Activated CD8-positive, alpha-beta memory T cell treated with anti-CD3 and anti-CD28 coated beads, Interleukin-2, amount 50 U/mL, for 24 hours (primary cell): ENCODE results near the gene ELMO1.

Experiments used
- DNase-seq: peaks from one replicate; pipeline ENCODE4 v3.0.0-alpha.2; 2020; ENCODE audit errors: extremely low read depth

Gene ELMO1

DNA sequence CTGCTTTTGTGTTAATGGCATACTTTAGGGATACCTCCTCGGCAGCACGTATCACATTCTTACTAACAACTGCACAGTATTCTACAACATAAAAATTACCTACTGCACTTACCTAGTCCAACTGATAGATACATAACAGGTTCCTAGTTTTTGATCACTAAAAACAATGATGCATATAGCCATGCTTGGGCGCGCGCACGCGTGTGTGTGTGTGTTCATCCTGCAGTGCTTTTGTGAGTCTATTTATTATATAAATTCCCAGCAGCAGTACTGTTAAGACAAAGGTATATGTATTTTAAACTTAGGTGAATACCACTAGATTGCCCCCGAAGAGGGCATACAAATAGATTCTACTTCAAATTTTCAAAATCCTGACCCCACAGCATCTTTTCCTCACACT is 181.4 kb downstream of the ELMO1 start:
- DNase-seq = no peak

DNA sequence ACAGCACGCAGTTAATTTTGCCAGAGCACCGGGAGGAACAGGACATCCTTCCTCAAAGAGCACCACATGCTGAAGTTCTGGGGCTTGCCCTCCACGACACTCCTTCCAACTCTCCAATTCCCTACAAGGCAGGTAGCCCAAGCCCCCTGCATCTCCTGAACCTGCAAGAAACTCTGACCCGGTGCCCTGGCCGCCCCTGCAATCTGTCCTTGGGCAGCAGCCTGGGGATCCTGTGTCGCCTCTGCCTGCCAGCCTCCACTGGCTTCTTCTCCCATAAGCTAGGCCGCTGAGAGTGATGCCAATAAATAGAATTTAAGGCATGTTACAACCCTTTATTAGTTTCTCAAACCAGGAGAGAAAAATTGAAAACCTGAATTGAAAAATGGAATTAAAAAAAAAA is 182.8 kb downstream of the ELMO1 start:
- no peak for DNase-seq

- no peak for DNase-seq
Measured at GRCh38 chr7:37265006-37265405, 183.7 kb downstream of the ELMO1 start.

DNA sequence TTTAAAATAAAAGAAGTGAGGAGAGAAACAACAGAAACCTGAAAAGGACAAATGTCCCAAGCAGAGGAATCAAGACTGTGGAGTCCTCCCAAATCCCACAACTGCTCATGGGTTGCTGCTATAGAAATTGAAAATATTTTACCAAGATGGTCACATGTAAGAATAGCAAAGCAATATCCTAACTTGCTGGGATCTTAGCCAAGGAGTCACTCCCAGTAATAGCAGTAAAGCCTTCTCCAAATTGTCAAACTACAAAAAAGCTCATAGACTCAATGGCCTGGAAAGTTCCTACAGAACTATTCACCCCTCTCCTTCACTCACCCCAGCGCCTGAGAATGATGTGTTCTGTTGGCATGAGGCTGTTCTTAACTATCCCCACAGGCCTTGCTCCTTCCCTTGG is 186.5 kb downstream of the ELMO1 start:
- no peak for DNase-seq

DNA sequence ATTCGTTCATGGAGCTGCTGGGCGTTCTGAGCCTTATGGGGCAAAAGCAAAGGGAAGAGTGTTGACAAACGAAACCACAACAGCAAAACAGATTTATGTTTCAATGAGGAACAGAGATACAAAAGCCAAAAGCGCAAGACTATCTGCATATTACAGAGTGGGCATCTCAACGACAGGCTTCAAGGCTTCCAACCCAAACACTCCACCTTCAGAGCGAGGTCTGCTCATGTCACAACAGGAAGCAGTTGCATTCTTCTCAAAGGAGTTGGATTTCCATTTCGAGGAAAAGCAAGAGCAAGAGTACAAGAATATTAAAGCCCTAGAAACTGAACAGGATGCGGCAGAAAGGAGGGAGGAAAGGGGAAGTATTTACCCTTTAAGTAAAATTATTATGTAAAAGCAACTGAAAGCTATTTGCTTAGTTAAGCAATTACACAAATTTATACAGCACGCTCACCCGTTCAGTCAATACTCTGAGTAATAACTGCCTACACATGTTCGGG is 189.3 kb downstream of the ELMO1 start:
- DNase-seq = no peak

DNA sequence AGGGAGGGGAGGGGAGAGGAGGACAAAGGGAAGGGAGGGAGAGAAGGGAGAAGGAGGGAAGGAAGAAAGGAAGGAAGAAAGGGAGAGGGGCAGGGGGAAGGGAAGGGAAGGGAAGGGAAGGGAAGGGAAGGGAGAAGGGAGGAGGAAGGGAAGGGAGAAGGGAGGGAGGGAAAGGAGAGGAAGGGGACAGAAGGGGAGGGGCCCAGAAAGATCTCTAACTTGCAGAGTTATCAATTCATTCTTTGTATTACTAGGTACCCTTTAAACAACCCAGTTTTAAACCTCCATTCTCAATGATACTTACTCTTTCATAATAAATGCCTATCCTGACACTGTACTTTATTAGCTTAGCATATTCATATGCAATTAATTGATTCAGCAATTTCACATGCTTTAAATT is 192.0 kb downstream of the ELMO1 start:
- no peak for DNase-seq

DNA sequence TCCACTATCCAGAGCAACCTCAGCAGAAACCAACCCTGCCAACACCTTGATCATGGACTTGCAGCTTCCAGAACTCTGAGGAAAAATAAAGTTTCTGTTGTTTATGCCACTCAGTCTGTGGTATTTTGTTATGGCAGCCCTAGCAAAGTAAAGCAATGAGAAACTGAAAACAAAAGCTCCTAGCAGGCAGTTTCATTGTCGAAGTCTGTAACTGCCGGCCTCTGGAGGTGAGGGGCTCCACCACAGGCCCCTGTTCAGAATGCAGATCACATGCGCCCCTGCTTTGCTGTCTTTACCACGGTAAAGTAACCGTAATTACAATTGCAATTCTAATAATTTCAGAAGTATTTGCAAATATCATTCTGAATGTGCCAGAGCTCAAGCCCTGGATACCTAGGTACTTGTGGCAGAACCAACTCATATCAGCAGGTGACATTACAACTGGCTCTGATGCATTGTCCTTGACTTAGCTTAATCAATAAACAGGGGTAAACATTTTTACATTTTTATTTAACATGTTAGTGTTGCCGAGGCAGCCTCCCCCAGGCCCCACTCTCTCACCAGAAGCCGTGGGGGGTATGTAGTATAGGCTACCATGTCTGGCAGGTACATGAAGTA is 193.2 kb downstream of the ELMO1 start:
- DNase-seq = no peak

DNA sequence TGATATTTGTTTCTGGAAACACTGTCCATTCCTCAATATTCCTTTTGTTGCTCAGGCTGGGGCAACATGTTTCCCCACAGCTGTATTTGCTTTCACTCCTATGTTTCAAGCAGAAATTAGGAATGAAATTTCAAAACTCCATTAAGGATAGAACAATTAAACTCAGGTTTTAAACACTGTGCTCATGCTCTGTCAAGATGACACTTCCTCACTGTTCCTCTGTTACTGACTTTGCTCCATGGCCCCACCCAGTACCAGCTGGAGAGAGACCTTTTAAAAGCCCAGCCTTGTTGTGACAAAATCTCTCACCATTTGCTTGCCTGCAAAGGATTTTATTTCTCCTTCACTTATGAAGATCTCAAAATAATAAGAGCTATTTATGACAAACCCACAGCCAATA is 197.4 kb downstream of the ELMO1 start:
- DNase-seq = no peak

DNA sequence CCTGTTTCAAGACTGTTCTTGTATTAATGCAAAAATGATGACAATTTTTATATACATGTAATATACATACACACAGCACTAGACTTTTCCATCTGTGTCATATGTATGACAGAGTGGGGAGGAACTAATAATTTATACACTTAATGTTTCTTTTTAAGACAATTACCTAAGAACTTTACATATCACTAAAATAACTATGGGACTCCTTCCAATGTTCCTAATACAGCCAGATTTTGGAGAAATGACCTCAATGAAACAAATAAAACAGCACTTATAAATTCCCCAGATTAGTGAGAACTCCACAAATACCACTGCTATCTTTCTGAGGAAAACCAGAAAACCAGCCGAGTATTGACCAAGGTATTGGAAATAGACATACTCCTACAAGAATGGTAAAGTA is 199.4 kb downstream of the ELMO1 start:
- DNase-seq = no peak

DNA sequence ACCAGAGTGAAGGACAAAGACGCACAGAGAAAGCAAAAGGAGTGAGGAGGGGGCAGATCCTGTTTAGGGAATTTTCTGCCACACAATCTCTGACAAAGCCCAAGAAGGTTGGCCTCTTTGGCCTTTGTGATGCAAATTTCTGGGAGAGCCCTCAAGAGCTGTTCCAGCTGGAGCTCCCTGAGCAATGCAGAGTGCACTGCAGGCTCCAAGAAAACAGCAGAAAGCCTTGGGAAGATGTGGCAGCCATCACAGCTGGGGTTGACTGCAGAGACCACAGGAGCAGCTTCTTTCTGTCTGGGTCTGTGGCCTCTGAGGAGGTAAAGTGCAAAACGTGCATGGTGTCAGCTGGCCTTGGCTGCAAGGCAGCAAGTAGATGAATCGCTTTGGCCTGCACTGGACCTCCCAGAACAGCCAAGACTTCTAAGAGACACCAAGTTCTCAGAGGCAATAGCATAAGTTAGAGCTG is 200.2 kb downstream of the ELMO1 start:
- DNase-seq = no peak

- no peak for DNase-seq
Measured at GRCh38 chr7:37247861-37248260, 200.8 kb downstream of the ELMO1 start.

DNA sequence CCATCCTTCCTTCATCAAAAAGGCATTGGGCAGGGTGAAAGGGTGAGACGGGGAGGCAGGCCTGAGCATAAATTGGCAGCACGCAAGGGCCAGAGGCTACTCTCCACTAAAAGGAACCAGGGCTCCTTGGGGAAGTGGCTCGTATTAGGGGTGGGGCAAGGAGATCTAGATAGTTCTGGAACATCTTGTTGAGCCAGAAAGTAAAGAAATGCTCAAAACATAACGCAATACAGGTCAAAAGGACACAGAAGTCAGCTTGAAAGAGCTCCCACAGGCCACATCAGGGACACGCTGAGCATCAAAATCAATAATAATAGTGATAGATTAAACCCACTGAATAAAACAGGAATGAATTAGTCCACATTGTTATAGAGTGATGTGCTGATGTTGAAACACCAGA is 203.1 kb downstream of the ELMO1 start:
- DNase-seq = no peak

GRCh38 chr7:37236906-37237305 is 211.8 kb downstream of the ELMO1 start:
- DNase-seq = no peak

- no peak for DNase-seq
Measured at GRCh38 chr7:37235813-37236212, 212.9 kb downstream of the ELMO1 start.

GRCh38 chr7:37234928-37235327 is 213.7 kb downstream of the ELMO1 start:
- DNase-seq = no peak

GRCh38 chr7:37234334-37234733 is 214.3 kb downstream of the ELMO1 start:
- DNase-seq = no peak

DNA sequence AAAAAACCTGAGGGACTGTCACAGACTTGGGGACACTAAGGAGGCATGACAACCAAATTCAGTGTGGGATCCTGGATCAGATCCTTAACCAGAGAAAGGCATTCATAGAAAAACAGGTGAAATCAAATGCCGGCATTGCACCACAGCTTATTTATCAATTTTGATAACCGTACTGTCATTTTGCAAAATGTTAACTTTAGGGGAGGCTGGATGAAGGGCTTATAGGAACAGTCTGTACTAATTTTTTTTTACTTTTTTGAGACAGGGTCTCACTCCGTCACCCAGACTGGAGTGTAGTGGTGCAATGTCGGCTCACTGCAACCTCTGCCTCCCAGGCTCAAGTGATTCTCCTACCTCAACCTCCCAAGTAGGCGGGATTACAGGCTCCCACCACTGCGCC is 217.1 kb downstream of the ELMO1 start:
- DNase-seq = no peak

DNA sequence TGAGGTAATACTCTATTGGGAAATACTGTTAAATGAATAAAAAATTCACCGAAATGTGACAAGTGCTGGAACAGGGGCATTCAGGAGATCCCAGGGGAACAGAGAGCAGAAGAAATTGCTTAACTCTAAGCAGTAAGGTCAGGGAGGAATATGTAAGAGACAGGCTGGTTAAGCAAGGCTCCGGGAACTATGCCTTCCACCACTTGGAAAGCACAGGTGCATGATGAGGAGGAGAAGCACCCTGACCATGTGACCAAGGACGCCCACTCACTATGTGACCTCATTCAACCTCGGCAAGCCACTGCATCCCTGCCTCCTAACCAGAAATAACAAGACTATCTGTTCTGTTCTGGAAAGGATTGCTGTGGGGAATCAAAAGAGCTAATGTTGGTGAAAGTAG is 218.4 kb downstream of the ELMO1 start:
- DNase-seq = no peak

- DNase-seq = no peak
Measured at GRCh38 chr7:37229381-37229780, 219.3 kb downstream of the ELMO1 start.

DNA sequence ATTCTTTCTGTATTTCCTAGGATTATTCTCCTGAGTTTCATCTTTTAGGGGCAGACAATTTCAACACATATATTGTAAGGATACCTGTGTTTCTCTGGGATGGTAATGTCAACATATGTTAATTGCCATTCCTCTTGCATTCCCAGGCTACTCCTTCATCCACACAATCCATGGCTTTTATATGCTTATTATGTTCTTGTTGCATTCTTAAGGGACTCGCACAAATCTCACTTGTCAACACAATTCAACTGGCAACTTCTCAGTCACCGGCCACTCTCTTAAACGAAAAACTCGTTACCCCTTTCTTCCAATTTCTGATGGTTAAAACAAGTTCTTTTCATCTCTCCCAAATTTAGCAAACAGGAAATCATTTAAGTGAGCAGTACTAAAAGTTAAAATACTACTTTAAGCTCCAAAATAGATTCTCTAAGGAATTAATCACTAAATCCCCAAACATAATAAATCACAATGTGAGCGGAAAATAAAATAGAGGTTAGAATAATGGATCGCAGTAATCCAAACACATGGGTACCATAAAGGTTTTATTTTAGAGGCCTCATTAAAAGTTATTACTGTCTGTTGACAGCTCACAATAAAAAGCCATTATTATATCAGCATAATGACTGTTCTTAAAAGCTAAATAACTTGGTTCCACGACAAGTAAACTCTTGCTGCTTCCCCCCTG is 223.2 kb downstream of the ELMO1 start:
- DNase-seq = no peak

DNA sequence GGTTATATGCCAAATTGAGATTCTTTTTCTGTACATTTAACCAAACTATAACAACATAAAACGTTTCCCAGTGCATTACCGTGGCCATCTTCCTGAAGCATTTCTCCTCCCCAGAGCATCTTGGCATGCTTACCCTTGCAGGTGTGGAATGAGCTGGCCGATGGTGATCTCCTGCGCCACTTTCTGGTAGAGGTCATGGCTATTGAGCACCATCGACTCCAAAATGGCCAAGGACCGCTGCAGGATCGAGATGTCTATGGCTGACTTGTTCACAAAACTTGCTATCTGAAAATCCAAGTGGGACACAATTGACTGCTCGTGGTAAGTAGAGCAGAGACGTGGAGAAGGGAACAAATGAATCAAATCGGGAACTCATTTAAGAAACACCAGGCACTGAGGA is 223.9 kb downstream of the ELMO1 start:
- DNase-seq = no peak

DNA sequence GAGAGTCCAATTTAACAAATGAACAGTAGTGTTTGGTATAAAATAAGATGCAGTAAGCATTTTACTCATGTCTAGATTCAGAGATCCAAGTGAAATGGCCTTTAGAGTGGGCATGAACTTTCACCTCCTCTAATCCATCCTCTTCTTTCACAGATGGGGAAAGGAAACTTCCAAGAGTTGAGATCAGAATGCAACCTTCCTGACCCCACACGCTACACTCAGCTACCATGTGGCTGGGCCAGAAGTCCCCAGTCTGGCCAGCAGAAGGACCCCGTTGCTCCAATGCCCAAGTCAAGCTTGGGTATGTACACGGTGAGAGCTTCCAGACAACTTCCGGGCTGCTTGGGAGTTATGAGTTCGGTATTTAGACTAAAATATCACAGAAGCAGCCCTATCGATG is 228.0 kb downstream of the ELMO1 start:
- DNase-seq = no peak

DNA sequence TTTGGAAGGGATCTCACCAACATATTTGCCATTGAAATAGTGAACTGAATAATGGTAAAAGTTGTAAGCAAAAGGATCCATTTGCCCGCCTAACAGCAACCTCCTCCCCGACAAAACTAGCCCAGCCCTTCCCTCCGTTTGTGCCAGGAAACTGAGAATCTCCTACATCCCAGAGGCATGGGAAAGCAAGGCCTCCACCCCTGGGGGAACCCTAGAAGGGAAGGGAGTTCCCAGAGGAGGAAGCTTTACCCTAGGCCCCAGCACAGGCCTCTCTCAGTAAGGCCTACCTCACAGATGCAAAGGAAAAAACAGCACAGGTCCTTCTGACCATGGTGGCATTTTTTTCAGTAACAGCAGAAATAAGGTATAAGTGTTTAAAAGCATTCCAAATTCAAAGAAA is 229.7 kb downstream of the ELMO1 start:
- DNase-seq = no peak

- no peak for DNase-seq
Measured at GRCh38 chr7:37216923-37217322, 231.7 kb downstream of the ELMO1 start.
